Glomerular endothelial cell (primary cell): ENCODE measurements around the gene ZNF76. TPM values are rescaled to one million over a fixed set of nuclear protein-coding genes. Genes with fewer than 3 reads are reported as not detected.

Experiments used
- DNase-seq: peaks from one replicate; pipeline ENCODE4 v3.0.0-alpha.2; 2011; ENCODE audit warnings: low read depth, low spot score; ENCODE audit errors: extremely low read depth
- total RNA-seq: library from RNA; depleted of rRNA; stranded (reverse); fragments of >200 nt; gene quantifications from 2 replicates; pipeline ENCODE4 v1.2.3, GENCODE V29; 2015

Gene ZNF76
- total RNA-seq, 1 donor from 2014 or later = 19.2 TPM

GRCh38 chr6:35236223-35236622 lies 23.3 kb upstream of the ZNF76 start:
- DNase-seq = no peak

GRCh38 chr6:35237476-35237875 lies 22.1 kb upstream of the ZNF76 start:
- no peak for DNase-seq

GRCh38 chr6:35238843-35239289 lies 20.7 kb upstream of the ZNF76 start:
- DNase-seq = no peak

- DNase-seq = no peak
Measured at GRCh38 chr6:35239581-35239980, 20.0 kb upstream of the ZNF76 start.

- DNase-seq = no peak
Measured at GRCh38 chr6:35240838-35241801, 18.4 kb upstream of the ZNF76 start.

- DNase-seq = no peak
Measured at GRCh38 chr6:35242486-35242885, 17.0 kb upstream of the ZNF76 start.

- no peak for DNase-seq
Measured at GRCh38 chr6:35242906-35243305, 16.6 kb upstream of the ZNF76 start.

GRCh38 chr6:35243386-35243958 lies 16.1 kb upstream of the ZNF76 start:
- no peak for DNase-seq

GRCh38 chr6:35244551-35244950 lies 15.0 kb upstream of the ZNF76 start:
- DNase-seq = no peak

- no peak for DNase-seq
Measured at GRCh38 chr6:35247642-35248231, 11.8 kb upstream of the ZNF76 start.

- DNase-seq = no peak
Measured at GRCh38 chr6:35248300-35248699, 11.2 kb upstream of the ZNF76 start.

- DNase-seq = no peak
Measured at GRCh38 chr6:35248965-35249364, 10.6 kb upstream of the ZNF76 start.

- DNase-seq = no peak
Measured at GRCh38 chr6:35251949-35252348, 7.6 kb upstream of the ZNF76 start.

- no peak for DNase-seq
Measured at GRCh38 chr6:35253249-35253648, 6.3 kb upstream of the ZNF76 start.

GRCh38 chr6:35258336-35258735 lies 1.2 kb upstream of the ZNF76 start:
- DNase-seq = no peak

GRCh38 chr6:35258858-35259193 lies 709 bp upstream of the ZNF76 start:
- DNase-seq = no peak

GRCh38 chr6:35259948-35260590 lies 534 bp downstream of the ZNF76 start:
- no peak for DNase-seq

- no peak for DNase-seq
Measured at GRCh38 chr6:35260591-35261570, 1.3 kb downstream of the ZNF76 start.

GRCh38 chr6:35262596-35262995 lies 3.1 kb downstream of the ZNF76 start:
- DNase-seq = no peak
